ENCODE measurements around the gene GRM8.
"Not testable (repeated sequence)": the region's sequence is repeated elsewhere in the genome, so short reads cannot be mapped to it uniquely, and the experiment has no call there.

DNA sequence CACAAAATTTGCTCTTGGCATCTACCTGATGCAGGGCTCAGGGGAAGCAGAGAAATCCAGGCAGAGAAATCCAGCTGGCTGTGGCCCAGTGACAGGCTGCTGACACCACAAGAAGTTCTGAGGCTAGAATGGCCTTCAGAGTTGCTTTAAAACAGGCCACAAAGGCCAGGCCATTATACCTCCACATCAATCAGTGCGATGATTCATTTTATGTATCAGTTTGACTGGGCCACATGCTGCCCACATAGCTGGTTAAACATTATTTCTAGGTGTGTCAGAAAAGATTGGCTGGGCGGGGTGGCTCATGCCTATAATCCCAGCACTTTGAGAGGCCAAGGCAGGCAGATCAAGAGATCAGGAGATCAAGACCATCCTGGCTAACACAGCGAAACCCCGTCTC, 341.1 kb downstream of the GRM8 start:
- TF ChIP-seq CTCF (IDR thresholded peaks at IDR 0.05; ENCODE audit: poor library complexity, severe bottlenecking); EP300 (conservative IDR thresholded peaks at IDR 0.05; ENCODE audit: poor library complexity, severe bottlenecking); POLR2AphosphoS5 (IDR thresholded peaks at IDR 0.05); SMC3 (conservative IDR thresholded peaks at IDR 0.05; ENCODE audit: poor library complexity); RAD21 (conservative IDR thresholded peaks at IDR 0.05): not testable (repeated sequence)
- TF ChIP-seq, protein P1, sequence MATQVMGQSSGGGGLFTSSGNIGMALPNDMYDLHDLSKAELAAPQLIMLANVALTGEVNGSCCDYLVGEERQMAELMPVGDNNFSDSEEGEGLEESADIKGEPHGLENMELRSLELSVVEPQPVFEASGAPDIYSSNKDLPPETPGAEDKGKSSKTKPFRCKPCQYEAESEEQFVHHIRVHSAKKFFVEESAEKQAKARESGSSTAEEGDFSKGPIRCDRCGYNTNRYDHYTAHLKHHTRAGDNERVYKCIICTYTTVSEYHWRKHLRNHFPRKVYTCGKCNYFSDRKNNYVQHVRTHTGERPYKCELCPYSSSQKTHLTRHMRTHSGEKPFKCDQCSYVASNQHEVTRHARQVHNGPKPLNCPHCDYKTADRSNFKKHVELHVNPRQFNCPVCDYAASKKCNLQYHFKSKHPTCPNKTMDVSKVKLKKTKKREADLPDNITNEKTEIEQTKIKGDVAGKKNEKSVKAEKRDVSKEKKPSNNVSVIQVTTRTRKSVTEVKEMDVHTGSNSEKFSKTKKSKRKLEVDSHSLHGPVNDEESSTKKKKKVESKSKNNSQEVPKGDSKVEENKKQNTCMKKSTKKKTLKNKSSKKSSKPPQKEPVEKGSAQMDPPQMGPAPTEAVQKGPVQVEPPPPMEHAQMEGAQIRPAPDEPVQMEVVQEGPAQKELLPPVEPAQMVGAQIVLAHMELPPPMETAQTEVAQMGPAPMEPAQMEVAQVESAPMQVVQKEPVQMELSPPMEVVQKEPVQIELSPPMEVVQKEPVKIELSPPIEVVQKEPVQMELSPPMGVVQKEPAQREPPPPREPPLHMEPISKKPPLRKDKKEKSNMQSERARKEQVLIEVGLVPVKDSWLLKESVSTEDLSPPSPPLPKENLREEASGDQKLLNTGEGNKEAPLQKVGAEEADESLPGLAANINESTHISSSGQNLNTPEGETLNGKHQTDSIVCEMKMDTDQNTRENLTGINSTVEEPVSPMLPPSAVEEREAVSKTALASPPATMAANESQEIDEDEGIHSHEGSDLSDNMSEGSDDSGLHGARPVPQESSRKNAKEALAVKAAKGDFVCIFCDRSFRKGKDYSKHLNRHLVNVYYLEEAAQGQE (IDR thresholded peaks at IDR 0.05; ENCODE audit: borderline replicate concordance), result not testable (repeated sequence)

Data from neural cell (in vitro differentiated cells).